ENCODE results near the gene PLA2G2F. TPM values are rescaled to one million over a fixed set of nuclear protein-coding genes. Genes with fewer than 3 reads are reported as not detected.
"Not testable (repeated sequence)": the region's sequence is repeated elsewhere in the genome, so short reads cannot be mapped to it uniquely, and the experiment has no call there.

PLA2G2F gene
- polyA plus RNA-seq, 10 donors, result not detected

- no peak for DNase-seq
Observed at GRCh38 chr1:20114021-20114648, 25.0 kb upstream of the PLA2G2F start.

GRCh38 chr1:20115479-20115878 is 23.6 kb upstream of the PLA2G2F start:
- DNase-seq, result no peak

- no peak for DNase-seq
Observed at GRCh38 chr1:20115916-20116315, 23.2 kb upstream of the PLA2G2F start.

GRCh38 chr1:20117236-20117635 is 21.9 kb upstream of the PLA2G2F start:
- DNase-seq, result no peak

GRCh38 chr1:20119347-20119746 is 19.8 kb upstream of the PLA2G2F start, which contains the start of gene PLA2G2D:
Gene PLA2G2D, minus strand, starts transcription at chr1:20119536. Its CDS starts 38 bp downstream, at chr1:20119498.
- DNase-seq, result no peak

GRCh38 chr1:20120796-20121195 is 18.3 kb upstream of the PLA2G2F start:
- DNase-seq, result no peak

- DNase-seq, result no peak
Observed at GRCh38 chr1:20123722-20124455, 15.2 kb upstream of the PLA2G2F start.

- peak; percentile 14 to 45 (median 38) for DNase-seq
Observed at GRCh38 chr1:20124456-20125057, 14.6 kb upstream of the PLA2G2F start.

GRCh38 chr1:20125100-20125499 is 14.0 kb upstream of the PLA2G2F start:
- no peak for DNase-seq

GRCh38 chr1:20126041-20126805 is 12.9 kb upstream of the PLA2G2F start:
- DNase-seq, result no peak

- DNase-seq, result no peak
Observed at GRCh38 chr1:20126806-20127440, 12.2 kb upstream of the PLA2G2F start.

GRCh38 chr1:20130518-20130917 is 8.6 kb upstream of the PLA2G2F start:
- not testable (repeated sequence) for DNase-seq

GRCh38 chr1:20134995-20135394 is 4.1 kb upstream of the PLA2G2F start:
- DNase-seq, result no peak

GRCh38 chr1:20136249-20136648 is 2.9 kb upstream of the PLA2G2F start:
- DNase-seq, result no peak

GRCh38 chr1:20137055-20137454 is 2.1 kb upstream of the PLA2G2F start:
- no peak for DNase-seq

- no peak for DNase-seq
Observed at GRCh38 chr1:20137604-20138003, 1.5 kb upstream of the PLA2G2F start.

- DNase-seq, result no peak
Observed at GRCh38 chr1:20138346-20138745, 777 bp upstream of the PLA2G2F start.

GRCh38 chr1:20139776-20140612 is 871 bp downstream of the PLA2G2F start:
- DNase-seq, result no peak

- DNase-seq, result no peak
Observed at GRCh38 chr1:20141001-20141400, 1.9 kb downstream of the PLA2G2F start.

GRCh38 chr1:20141466-20141865 is 2.3 kb downstream of the PLA2G2F start:
- no peak for DNase-seq

All from muscle of back (tissue), 11 donors.